BLaER1 (cell line): ENCODE data around the gene ST6GAL1.
"Not testable (repeated sequence)": the region's sequence is repeated elsewhere in the genome, so short reads cannot be mapped to it uniquely, and the experiment has no call there.

Experiments used
- H3K27ac ChIP-seq: shearing (Covaris generic); formaldehyde crosslinking; 2 replicates; pipeline ENCODE4 v1.8.1; 2022
- H3K27me3 ChIP-seq: shearing (Covaris generic); formaldehyde crosslinking; 2 replicates; pipeline ENCODE4 v1.8.1; 2022
- H3K36me3 ChIP-seq: shearing (Covaris generic); formaldehyde crosslinking; 2 replicates; pipeline ENCODE4 v1.8.1; 2022
- H3K4me1 ChIP-seq: shearing (Covaris generic); formaldehyde crosslinking; 2 replicates; pipeline ENCODE4 v1.8.1; 2022
- H3K4me2 ChIP-seq: shearing (Covaris generic); formaldehyde crosslinking; 2 replicates; pipeline ENCODE4 v1.8.1; 2022
- H3K4me3 ChIP-seq: shearing (Covaris generic); formaldehyde crosslinking; 2 replicates; pipeline ENCODE4 v1.8.1; 2022
- H3K9ac ChIP-seq: shearing (Covaris generic); formaldehyde crosslinking; 2 replicates; pipeline ENCODE4 v1.8.1; 2022
- H3K9me3 ChIP-seq: shearing (Covaris generic); formaldehyde crosslinking; 2 replicates; pipeline ENCODE4 v1.8.1; 2022
- H4K20me1 ChIP-seq: shearing (Covaris generic); formaldehyde crosslinking; 2 replicates; pipeline ENCODE4 v1.8.1; 2022
- Cebpa-rat ChIP-seq: shearing (Covaris generic); IDR thresholded peaks from 2 replicates; pipeline ENCODE4 v1.8.1; 2022

ST6GAL1 gene

DNA sequence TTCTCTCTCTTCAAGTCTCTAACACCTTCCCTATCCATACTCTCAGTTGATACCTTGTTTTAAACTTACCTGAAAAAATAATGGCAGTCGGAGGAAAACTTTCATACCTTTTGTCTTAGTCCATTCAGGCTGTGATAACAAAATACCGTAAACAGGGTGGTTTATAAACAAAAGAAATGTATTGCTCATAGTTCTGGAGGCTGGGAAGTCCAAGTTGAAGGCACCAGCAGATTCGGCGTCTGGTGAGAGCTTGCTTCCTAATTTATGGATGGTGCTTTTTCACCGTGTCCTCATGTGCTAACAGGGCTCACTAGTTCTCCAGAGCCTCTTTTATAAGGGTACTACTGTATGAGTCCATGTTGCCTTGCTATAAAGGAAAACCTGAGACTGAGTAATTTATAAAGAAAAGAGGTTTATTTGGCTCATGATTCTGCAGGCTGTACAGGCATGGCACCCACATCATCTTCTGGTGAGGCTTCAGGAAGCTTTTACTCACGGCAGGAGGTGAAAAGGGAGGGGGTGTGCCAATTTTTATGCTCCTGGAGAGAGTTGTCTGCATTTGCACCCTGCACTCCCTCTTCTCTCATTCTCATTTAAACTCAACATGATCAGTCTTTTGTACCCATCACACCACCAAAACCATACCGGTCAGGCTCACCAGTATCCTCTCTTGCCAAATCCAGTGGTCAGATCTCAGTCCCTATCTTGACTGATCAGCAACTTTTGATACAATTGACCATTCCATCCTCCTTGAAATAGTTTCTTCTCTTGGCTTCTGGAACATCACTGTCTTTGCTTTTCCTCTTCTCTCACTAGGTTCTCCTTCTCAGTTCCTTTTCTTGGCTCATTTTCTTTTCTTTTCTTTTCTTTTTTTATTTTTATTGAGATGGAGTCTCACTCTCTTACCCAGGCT lies 21.6 kb downstream of the ST6GAL1 start:
- Histone ChIP-seq H3K27ac (no peak overlapping the region), H3K27me3 (no peaks in the 10 kb centered on the region), H3K36me3 (peaks cover 96% of the 10 kb centered on the region), H3K4me1 (peaks cover 9% of the 10 kb centered on the region; the same call in 1 of the 2 replicates), H3K4me2 (no peak overlapping the region), H3K4me3 (no peak overlapping the region), H4K20me1 (peaks cover 100% of the 10 kb centered on the region), H3K9me3 (peaks cover 38% of the 10 kb centered on the region), H3K9ac (no peak overlapping the region)
- no peak for TF ChIP-seq Cebpa-rat

DNA sequence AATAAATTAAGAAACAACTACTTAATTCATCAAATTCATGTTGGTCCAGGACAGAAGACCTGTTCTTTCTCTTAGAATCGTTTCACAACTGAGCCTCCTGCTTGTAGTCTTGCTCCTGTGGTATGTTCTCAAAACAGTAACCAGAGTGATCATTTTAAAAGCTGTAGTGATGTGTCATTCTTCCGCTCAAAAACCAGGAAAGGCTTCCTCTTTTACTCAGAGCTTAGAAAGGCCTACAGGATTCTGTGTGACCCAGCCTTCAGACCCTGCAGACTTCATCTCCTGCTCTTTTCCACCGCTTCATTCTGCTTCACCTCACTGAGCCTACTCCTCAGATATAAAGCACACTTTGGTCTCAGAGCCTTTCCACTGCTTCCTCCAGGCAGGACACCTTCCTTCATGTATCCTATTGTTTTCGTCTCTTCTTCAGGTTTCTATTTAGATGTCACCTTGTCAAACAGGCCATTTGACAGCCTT lies 22.7 kb downstream of the ST6GAL1 start:
- peaks cover 9% of the 10 kb centered on the region; the same call in 1 of the 2 replicates for H3K4me1 ChIP-seq
- TF ChIP-seq Cebpa-rat: no peak
- H3K4me3 ChIP-seq: no peak overlapping the region
- H4K20me1 ChIP-seq: peaks cover 100% of the 10 kb centered on the region
- H3K36me3 ChIP-seq: peaks cover 88% of the 10 kb centered on the region
- H3K27ac ChIP-seq: no peak overlapping the region
- no peak overlapping the region for H3K4me2 ChIP-seq
- no peak overlapping the region for H3K9ac ChIP-seq
- H3K9me3 ChIP-seq: peaks cover 38% of the 10 kb centered on the region
- no peaks in the 10 kb centered on the region for H3K27me3 ChIP-seq

DNA sequence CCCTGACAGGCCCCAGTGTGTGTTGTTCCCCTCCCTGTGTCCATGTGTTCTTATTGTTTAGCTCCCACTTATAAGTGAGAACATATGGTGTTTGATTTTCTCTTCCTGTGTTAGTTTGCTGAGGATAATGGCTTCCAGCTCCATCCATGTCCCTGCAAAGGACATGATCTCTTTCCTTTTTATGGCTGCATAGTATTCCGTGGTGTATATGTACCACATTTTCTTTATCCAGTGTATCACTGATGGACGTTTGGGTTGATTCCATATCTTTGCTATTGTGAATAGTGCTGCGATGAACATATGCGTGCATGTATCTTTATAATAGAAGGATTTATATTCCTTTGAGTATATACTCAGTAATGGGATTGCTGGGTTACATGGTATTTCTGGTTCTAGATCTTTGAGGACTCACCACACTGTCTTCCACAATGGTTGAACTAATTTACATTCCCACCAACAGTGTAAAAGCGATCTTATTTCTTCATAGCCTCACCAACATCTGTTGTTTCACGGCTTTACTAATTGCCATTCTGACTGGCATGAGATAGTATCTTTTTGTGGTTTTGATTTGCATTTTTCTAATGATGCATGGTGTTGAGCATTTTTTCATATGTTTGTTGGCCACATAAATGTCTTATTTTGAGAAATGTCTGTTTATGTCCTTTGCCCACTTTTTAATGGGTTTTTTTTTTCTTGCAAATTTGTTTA lies 23.8 kb downstream of the ST6GAL1 start:
- not testable (repeated sequence) for H3K9ac ChIP-seq, H3K27ac ChIP-seq, H3K4me3 ChIP-seq, H3K27me3 ChIP-seq, H3K4me2 ChIP-seq
- Histone ChIP-seq H3K9me3 (peaks cover 38% of the 10 kb centered on the region), H3K4me1 (peaks cover 11% of the 10 kb centered on the region), H4K20me1 (peaks cover 100% of the 10 kb centered on the region), H3K36me3 (peaks cover 80% of the 10 kb centered on the region)

DNA sequence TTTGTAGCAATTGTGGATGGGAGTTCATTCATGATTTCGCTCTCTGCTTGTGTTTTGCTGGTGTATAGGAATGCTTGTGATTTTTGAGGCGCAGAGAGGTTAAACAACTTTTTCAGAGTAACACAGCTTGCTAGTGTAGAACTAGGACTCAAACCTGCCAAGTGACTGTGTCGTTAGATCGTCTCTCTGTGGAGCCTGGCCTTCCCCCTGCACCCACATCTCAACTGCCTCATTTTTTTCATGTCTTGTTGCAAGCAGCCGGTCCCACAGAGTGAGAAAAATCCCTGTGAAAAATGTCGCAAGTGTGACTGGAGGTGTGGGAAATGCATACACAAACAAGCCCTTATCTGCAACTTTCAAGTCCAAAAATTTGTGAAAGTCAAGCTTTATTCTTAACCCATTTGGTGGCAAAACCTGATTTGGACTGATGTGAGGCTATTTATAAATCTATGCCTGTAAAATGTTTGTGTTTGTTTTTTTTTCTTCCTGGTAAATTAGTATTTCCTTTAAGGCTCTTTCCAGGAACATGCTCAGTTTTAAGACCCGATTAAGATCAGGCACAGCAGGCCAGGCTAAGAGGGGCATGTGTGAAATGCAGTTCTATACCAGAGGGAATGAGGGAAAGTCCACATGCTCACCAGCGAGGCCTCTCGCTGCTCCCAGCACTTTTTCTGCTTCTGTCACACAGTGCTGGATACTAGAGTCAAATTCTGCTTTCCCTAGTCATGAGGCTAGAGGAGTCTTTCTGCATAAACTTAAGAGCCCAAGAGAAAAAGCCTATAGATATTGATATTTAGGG lies 25.8 kb downstream of the ST6GAL1 start:
- peaks cover 29% of the 10 kb centered on the region for H3K4me1 ChIP-seq
- no peak overlapping the region for H3K4me3 ChIP-seq
- TF ChIP-seq Cebpa-rat: no peak
- peaks cover 100% of the 10 kb centered on the region for H4K20me1 ChIP-seq
- H3K27me3 ChIP-seq: no peaks in the 10 kb centered on the region
- no peak overlapping the region for H3K4me2 ChIP-seq
- peaks cover 80% of the 10 kb centered on the region for H3K36me3 ChIP-seq
- H3K27ac ChIP-seq: no peak overlapping the region
- peaks cover 24% of the 10 kb centered on the region for H3K9me3 ChIP-seq
- H3K9ac ChIP-seq: no peak overlapping the region

DNA sequence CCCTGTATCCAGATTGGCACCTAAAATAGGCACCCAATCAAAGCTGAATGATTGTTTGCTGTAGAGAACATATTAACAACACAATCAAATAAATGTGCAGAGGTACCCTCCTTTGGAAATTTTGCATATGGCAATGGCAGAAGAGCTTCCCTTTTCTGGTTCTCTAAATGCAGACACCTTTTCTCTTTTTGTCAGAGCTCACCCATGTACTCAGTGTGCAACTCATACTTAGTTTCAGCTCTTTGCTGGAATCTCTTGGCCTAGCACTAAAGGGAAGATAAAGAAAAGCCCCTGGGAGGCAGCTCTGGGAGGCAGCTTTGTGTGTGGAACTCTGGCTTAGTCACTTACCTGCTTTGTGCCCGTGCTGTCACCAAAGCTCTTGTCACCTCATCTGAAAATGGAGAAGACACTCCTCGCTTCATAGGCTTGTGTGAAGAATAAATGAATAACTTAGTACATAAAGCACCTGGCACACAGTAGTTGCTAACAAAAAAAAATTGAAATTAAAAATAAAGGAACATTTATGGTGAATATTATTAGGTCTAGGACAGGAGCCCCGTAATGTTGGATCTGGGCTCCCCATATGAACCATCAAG lies 28.8 kb downstream of the ST6GAL1 start:
- no peaks in the 10 kb centered on the region for H3K27me3 ChIP-seq
- peaks cover 100% of the 10 kb centered on the region for H4K20me1 ChIP-seq
- peaks cover 27% of the 10 kb centered on the region for H3K4me1 ChIP-seq
- H3K4me2 ChIP-seq: no peak overlapping the region
- H3K4me3 ChIP-seq: no peak overlapping the region
- no peak overlapping the region for H3K27ac ChIP-seq
- peaks cover 78% of the 10 kb centered on the region for H3K36me3 ChIP-seq
- H3K9ac ChIP-seq: no peak overlapping the region
- TF ChIP-seq Cebpa-rat: no peak
- H3K9me3 ChIP-seq: 0 out of 2 replicates have a peak, but pooled peaks cover under 1% of the 10 kb centered on the region

DNA sequence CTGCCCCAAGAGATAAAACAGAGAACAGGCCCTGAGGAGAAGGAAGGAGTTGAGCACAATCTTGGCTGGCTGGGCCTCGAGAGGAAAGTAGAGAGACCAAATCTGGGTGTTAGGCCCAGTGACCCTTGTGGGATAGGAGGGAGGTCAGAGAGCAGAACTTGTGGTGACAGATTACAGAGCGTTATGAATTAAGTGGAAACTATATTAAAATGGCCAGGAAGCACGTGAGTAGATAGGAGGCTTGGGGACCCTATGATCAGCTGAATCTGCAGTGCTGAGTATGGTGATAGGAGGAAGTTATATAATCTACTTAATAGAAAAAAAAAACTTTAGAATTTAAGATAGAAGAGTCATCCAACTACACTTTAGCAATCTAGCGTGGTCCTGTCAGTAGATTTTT lies 30.0 kb downstream of the ST6GAL1 start:
- Histone ChIP-seq H3K4me1 (peaks cover 27% of the 10 kb centered on the region), H3K9me3 (no peaks in the 10 kb centered on the region), H3K27me3 (no peaks in the 10 kb centered on the region), H3K4me3 (no peak overlapping the region), H3K4me2 (0 out of 2 replicates have a peak overlapping the region, but pooled peaks have one; percentile 0), H4K20me1 (peaks cover 100% of the 10 kb centered on the region), H3K36me3 (peaks cover 80% of the 10 kb centered on the region), H3K27ac (peak overlapping the region; percentile 46; the same call in 1 of the 2 replicates), H3K9ac (no peak overlapping the region)
- no peak for TF ChIP-seq Cebpa-rat

DNA sequence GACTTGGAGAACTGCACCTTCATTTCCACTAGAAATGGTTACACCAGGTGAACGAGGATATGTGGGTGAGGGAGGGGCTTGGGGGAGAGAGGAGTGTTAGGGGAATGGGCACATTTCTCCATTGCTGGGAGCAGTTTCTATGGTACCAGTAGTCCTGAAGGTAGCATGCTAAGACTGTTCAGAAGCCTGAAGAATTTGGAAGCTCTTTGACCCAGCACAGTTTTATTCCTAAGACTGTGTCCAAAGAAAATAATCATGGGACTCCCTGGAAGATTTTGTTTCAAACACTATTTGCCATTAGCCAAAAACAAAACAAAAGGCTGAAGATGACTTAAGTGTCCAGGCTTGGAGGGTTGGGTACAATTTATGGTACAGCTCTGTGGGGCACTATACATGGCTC lies 32.1 kb downstream of the ST6GAL1 start:
- H3K4me1 ChIP-seq: peaks cover 36% of the 10 kb centered on the region
- peaks cover 100% of the 10 kb centered on the region for H4K20me1 ChIP-seq

DNA sequence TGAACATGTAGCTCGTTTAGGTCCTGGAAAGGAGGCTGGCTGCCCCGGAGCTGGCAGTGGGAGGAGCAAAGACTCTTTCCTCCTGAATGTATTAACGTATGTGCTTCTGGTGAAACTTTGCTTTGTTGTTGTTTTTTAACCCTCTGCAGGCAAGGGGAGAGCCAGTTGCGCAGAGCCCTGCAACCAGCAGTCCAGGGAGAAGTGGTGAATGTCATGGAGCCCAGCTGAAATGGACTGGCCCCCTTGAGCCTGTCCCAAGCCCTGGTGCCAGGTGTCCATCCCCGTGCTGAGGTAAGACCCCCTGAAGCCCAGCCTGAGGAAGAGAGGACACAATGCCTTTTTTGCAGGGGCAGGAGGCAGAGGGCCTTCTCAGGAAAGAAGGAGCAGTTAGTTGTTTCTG lies 33.3 kb downstream of the ST6GAL1 start:
- no peak overlapping the region for H3K9ac ChIP-seq
- H3K4me3 ChIP-seq: no peak overlapping the region
- H3K4me1 ChIP-seq: peaks cover 42% of the 10 kb centered on the region
- H3K36me3 ChIP-seq: peaks cover 95% of the 10 kb centered on the region
- H3K27ac ChIP-seq: no peak overlapping the region
- no peaks in the 10 kb centered on the region; the same call in 1 of the 2 replicates for H3K9me3 ChIP-seq
- H4K20me1 ChIP-seq: peaks cover 95% of the 10 kb centered on the region
- H3K4me2 ChIP-seq: no peak overlapping the region
- TF ChIP-seq Cebpa-rat: no peak
- no peaks in the 10 kb centered on the region for H3K27me3 ChIP-seq

More for the DNA sequence above, 32.1 kb downstream of the ST6GAL1 start:
- Histone ChIP-seq H3K27me3 (no peaks in the 10 kb centered on the region), H3K9ac (no peak overlapping the region), H3K36me3 (peaks cover 83% of the 10 kb centered on the region), H3K9me3 (no peaks in the 10 kb centered on the region), H3K27ac (no peak overlapping the region), H3K4me2 (no peak overlapping the region), H3K4me3 (no peak overlapping the region)
- no peak for TF ChIP-seq Cebpa-rat

DNA sequence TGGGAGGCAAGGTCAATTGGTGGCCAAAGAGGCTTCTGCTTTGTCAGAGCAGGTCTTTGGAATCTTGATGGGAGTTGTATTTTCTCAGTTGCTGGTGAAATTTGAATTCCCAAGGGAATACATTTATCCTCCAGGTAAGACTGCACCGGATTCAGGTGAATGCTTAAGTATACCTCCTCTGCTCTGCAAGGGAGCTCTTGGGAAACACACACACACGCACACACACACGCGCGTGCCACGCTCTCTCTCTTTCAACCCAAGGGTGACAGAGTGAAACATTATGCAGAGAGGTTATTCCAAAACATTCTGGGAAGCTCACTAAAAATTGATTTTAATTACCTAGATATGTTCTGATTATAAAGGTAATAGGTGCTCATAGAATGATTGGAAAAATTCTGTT lies 33.7 kb downstream of the ST6GAL1 start:
- Histone ChIP-seq H3K9ac (no peak overlapping the region), H3K27me3 (no peaks in the 10 kb centered on the region), H3K27ac (no peak overlapping the region), H3K36me3 (peaks cover 97% of the 10 kb centered on the region), H3K4me2 (no peak overlapping the region), H3K9me3 (no peaks in the 10 kb centered on the region; the same call in 1 of the 2 replicates), H3K4me3 (no peak overlapping the region), H4K20me1 (peaks cover 94% of the 10 kb centered on the region), H3K4me1 (peaks cover 43% of the 10 kb centered on the region)
- TF ChIP-seq Cebpa-rat: no peak
